ENCODE results near the gene P3H1. TPM values are rescaled to one million over a fixed set of nuclear protein-coding genes. Genes with fewer than 3 reads are reported as not detected.

P3H1 gene
- total RNA-seq, 1 experiment from 2014 or later = 27.9 TPM

DNA sequence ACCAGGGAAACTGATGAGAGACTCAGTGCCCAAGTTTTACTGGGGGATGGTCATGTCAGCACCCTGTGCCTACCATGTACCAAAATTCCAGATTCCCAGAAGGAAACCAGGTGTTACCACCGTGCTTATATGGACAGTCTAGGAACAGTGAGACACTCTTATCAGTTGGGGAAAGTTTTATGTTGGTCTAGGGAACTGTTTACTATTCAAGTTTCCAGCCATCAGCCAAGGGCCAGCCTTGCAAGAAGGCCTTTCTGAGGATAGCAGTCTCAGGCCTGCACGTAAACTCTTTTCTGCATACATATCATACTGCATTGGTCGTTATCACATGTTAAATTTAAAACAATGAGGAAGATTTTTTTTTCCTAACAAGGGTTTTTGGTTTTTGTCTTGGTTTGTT, 30.6 kb upstream of the P3H1 start:
- TF ChIP-seq, protein P1, sequence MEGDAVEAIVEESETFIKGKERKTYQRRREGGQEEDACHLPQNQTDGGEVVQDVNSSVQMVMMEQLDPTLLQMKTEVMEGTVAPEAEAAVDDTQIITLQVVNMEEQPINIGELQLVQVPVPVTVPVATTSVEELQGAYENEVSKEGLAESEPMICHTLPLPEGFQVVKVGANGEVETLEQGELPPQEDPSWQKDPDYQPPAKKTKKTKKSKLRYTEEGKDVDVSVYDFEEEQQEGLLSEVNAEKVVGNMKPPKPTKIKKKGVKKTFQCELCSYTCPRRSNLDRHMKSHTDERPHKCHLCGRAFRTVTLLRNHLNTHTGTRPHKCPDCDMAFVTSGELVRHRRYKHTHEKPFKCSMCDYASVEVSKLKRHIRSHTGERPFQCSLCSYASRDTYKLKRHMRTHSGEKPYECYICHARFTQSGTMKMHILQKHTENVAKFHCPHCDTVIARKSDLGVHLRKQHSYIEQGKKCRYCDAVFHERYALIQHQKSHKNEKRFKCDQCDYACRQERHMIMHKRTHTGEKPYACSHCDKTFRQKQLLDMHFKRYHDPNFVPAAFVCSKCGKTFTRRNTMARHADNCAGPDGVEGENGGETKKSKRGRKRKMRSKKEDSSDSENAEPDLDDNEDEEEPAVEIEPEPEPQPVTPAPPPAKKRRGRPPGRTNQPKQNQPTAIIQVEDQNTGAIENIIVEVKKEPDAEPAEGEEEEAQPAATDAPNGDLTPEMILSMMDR (IDR thresholded peaks at IDR 0.05; ENCODE audit: unreplicated experiment) = no peak
- no peaks in the 10 kb centered on the region for H3K27me3 Mint-ChIP-seq (ENCODE audit: unreplicated experiment)
- H3K9me3 Mint-ChIP-seq (ENCODE audit: low read depth, unreplicated experiment) = no peaks in the 10 kb centered on the region
- H3K27ac Mint-ChIP-seq (ENCODE audit: unreplicated experiment) = no peak overlapping the region
- intact Hi-C loops (cut with micrococcal nuclease; ENCODE audit: unreplicated experiment) = no loop called here
- no peak for DNase-seq
- no peak overlapping the region for H3K4me3 Mint-ChIP-seq (ENCODE audit: low read depth, unreplicated experiment)
- CTCF ChIA-PET = no interaction called here
- no peaks in the 10 kb centered on the region for H3K4me1 Mint-ChIP-seq (ENCODE audit: low read depth, unreplicated experiment)
- no TSS peak for BruUV-seq (replicated peaks)
- H3K36me3 Mint-ChIP-seq (ENCODE audit: insufficient read depth, unreplicated experiment) = no peaks in the 10 kb centered on the region

DNA sequence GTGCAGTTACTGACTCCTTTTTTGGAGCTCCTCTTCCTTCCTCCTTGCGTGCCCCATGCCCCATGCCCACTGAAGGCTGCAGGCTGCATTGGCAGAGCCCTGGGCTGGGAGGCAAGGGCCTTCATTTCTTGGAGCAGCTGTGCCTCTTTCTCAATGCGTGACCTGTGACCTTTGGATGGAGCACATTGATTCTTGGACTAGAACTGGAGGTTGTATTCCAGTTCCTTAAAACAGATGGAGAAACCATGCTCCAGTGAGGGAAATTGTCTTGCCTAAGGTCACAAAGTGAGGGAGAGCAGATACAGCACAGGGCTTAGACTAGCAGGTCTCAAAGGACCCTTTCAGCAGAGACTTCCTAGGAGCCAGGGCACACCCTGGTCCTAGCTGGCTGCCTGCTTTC, 27.0 kb upstream of the P3H1 start:
- H3K4me1 Mint-ChIP-seq (ENCODE audit: low read depth, unreplicated experiment) = no peaks in the 10 kb centered on the region
- no peaks in the 10 kb centered on the region for H3K27me3 Mint-ChIP-seq (ENCODE audit: unreplicated experiment)
- DNase-seq = no peak
- H3K27ac Mint-ChIP-seq (ENCODE audit: unreplicated experiment) = no peak overlapping the region
- intact Hi-C loops (cut with micrococcal nuclease; ENCODE audit: unreplicated experiment) = no loop called here
- no peak overlapping the region for H3K4me3 Mint-ChIP-seq (ENCODE audit: low read depth, unreplicated experiment)
- CTCF ChIA-PET = interaction anchor here (1.2 kb wide), 1 partner anchor 27 kb away, joined by 3 read pairs; the partner anchor contains the start of genes C1orf50 and P3H1
- no peaks in the 10 kb centered on the region for H3K9me3 Mint-ChIP-seq (ENCODE audit: low read depth, unreplicated experiment)
- TF ChIP-seq, protein P1 (IDR thresholded peaks at IDR 0.05; ENCODE audit: unreplicated experiment) = no peak
- no peaks in the 10 kb centered on the region for H3K36me3 Mint-ChIP-seq (ENCODE audit: insufficient read depth, unreplicated experiment)
- BruUV-seq (replicated peaks) = no TSS peak

DNA sequence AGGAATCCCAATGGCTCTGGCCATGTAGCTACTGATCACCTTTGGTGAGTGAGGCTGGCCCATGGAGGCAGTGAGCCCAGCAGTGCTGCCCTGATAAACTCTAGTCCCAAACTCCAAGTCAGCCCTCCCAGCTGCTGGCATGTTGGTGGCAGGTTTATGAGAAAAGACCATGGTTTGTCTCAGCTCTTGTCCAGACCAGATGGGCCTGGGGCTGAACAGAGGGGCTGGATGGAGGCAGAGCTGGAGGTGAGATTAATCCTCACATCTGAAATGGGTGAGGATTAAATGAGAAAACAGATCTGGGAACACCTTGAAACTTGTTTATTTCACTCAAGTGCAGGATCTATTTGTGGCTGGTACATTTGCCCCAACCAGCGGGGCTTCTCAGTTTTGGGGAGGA, 21.2 kb upstream of the P3H1 start:
- intact Hi-C loops (cut with micrococcal nuclease; ENCODE audit: unreplicated experiment) = no loop called here
- no peaks in the 10 kb centered on the region for H3K27me3 Mint-ChIP-seq (ENCODE audit: unreplicated experiment)
- CTCF ChIA-PET = no interaction called here
- no TSS peak for BruUV-seq (replicated peaks)
- no peaks in the 10 kb centered on the region for H3K9me3 Mint-ChIP-seq (ENCODE audit: low read depth, unreplicated experiment)
- TF ChIP-seq, protein P1 (IDR thresholded peaks at IDR 0.05; ENCODE audit: unreplicated experiment) = no peak
- no peak for DNase-seq
- no peaks in the 10 kb centered on the region for H3K4me1 Mint-ChIP-seq (ENCODE audit: low read depth, unreplicated experiment)
- H3K36me3 Mint-ChIP-seq (ENCODE audit: insufficient read depth, unreplicated experiment) = peaks cover 9% of the 10 kb centered on the region
- no peak overlapping the region for H3K4me3 Mint-ChIP-seq (ENCODE audit: low read depth, unreplicated experiment)
- H3K27ac Mint-ChIP-seq (ENCODE audit: unreplicated experiment) = no peak overlapping the region

DNA sequence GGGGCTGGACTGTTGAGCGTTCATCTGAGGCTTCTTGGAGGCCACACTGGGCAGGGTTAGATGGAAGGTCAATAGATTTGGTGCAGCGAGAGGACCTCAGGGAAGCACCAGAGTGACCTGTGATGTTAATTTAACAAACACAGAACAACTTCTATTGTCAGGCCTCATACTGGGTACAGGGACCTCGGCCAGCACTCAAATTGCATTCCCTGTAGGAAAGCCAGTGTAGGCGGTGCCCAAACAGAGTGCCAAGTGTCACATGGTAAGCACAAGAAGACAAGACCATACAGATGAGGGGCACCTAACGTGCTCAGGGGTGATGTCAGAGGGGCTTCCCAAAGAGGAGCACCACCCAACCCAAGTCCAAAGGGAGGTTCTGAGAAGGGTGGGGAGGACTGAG, 19.3 kb upstream of the P3H1 start:
- BruUV-seq (replicated peaks) = no TSS peak
- CTCF ChIA-PET = no interaction called here

More for the DNA sequence above, 19.3 kb upstream of the P3H1 start:
- H3K36me3 Mint-ChIP-seq (ENCODE audit: insufficient read depth, unreplicated experiment) = peaks cover 14% of the 10 kb centered on the region
- no peak overlapping the region for H3K4me3 Mint-ChIP-seq (ENCODE audit: low read depth, unreplicated experiment)
- no peaks in the 10 kb centered on the region for H3K4me1 Mint-ChIP-seq (ENCODE audit: low read depth, unreplicated experiment)
- intact Hi-C loops (cut with micrococcal nuclease; ENCODE audit: unreplicated experiment) = no loop called here
- no peaks in the 10 kb centered on the region for H3K9me3 Mint-ChIP-seq (ENCODE audit: low read depth, unreplicated experiment)
- peak overlapping the region; percentile 54 for H3K27ac Mint-ChIP-seq (ENCODE audit: unreplicated experiment)
- H3K27me3 Mint-ChIP-seq (ENCODE audit: unreplicated experiment) = no peaks in the 10 kb centered on the region
- TF ChIP-seq, protein P1 (IDR thresholded peaks at IDR 0.05; ENCODE audit: unreplicated experiment) = no peak
- DNase-seq = no peak

All from Calu3 (cell line).